Stimulated activated CD4-positive, alpha-beta T cell treated with anti-CD3 and anti-CD28 coated beads, Interleukin-4, amount 100 ng/mL, for 1 hour (primary cell): Measurements from ENCODE around the gene MPIG6B.
A peak's percentile ranks its signal among the peaks of the same experiment; 100 is the strongest.

ENCODE experiments used
- DNase-seq: peaks from one replicate; pipeline ENCODE4 v3.0.0-alpha.2; 2020

Gene MPIG6B

DNA sequence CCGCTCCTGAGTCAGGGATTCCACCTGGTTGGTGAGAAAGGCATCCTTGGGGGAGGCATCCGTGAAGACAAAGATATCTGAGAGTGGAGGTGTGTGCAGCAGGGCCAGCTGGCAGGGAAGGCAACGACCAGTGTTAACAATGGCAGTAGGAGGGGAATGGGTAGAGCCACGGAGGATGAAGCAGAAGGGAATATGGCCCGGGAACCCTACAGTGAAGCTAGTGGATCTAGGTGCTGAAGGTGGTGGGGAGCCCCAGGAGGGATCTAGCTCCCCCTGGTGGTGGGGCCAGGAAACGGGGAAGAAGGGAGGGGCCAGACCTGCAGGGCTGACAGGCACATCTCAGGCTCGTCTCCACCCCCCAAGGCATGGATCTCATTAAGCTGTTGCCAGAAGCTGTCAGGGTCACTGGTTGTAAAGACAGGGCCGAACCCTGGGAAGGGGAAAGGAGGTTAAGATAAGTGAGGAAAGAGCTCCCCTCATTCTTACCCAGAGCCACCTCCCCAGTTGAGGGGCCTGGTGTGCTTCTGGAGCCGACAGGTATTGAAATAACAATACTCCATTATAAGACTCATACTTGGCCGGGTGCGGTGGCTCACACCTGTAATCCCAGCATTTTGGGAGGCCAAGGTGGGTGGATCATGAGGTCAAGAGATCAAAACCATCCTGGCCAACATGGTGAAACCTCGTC is 46.7 kb downstream of the MPIG6B start:
- DNase-seq, result peak; percentile 76

DNA sequence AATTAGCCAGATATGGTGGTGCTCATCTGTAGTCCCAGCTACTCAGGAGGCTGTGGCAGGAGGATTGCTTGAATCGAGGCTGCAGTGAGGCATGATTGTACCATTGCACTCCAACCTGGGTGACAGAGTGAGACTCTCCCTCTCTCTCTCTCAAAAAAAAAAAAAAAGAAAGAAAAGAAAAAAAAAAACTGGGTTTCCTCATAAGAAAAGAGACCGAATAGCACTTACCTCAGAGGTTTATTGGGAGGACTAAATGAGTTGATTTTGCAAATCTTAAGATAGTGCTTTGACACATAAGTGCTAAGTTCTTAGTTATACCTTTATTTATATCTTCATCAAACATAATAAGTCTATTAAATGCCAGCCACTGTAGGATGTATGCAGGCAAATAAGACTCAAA is 47.7 kb downstream of the MPIG6B start:
- no peak for DNase-seq

DNA sequence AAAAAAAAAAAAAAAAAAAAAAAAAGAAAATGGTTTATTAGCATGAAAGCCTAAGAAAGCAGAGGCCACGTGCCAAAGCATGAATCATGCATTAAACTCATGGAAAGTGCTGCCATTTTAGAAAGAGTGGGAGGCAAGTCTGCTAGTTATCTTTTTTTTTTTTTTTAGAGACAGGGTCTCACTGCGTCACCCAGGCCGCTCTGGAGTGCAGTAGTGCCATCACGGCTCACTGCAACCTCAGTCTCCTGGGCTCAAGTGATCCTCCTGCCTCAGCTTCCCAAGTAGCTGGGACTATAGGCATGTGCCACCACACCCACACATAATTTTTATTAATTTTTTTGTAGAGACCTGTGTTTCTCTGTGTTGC is 48.8 kb downstream of the MPIG6B start:
- peak; percentile 30 for DNase-seq

DNA sequence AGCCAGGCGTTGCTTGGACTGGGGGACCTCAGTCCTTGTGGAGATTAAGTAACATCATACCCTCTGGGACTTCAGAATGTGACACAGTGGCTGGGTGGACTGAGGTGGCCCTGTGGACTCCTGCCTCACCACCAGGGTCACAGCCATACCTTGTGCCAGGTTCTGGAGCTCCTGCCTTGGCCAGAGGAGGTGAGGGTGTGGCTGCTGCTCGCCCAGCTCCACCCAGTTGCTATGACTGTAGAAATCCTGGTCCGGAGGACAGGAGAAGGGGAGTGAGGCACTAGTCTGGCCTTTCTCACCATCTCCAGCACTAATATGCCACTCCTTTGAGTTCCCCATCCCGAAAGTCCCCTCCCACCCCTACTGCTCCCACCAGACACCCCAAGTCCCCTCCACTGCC is 52.0 kb downstream of the MPIG6B start:
- DNase-seq, result no peak

DNA sequence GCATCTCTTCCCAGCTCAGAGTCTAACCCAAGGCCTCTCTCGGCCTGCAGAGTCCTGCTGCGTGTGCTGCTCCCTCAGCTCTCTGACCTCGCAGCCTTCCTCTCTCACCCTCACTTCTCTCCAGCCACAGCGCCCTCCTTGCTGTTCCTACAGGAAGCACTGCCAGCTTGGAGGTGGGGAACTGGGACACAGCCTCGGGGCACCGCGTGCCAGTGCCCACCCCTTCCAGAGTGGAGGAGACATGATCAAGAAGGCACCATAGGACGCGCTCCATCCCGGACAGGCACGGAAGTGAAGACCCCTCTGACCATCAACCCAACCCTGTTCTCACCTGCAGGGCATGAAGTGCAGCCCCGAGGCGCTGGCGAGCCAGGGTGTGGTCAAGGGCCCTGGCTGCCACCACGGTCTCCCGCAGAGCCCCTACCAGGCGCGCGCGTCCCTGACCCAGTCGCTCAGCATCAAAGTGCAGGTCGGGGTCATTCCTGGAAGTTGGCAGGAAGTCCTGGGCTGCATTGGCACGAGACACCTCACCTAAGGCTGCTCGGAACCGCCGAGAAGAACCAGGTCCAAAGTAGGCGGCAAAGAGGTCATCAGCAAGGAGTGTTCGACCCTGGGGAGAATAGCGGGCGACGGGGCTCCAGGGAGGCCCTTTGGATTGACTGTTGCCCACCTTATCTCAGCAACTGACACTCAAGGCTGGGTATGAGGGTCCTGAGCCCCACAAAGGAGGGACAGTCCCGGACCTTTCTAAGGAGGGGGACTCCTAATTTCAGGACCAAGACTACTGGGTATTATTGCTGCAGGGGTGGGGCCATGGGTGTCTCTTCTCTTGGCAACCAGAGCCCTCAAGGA is 52.7 kb downstream of the MPIG6B start:
- DNase-seq, result no peak
